ENCODE data around the gene CABLES2. TPM values are rescaled to one million over a fixed set of nuclear protein-coding genes. Genes with fewer than 3 reads are reported as not detected.
A peak's percentile ranks its signal among the peaks of the same experiment; 100 is the strongest.

CABLES2 gene
- total RNA-seq, 2 donors from 2014 or later: 20.6 to 25.3 TPM

DNA sequence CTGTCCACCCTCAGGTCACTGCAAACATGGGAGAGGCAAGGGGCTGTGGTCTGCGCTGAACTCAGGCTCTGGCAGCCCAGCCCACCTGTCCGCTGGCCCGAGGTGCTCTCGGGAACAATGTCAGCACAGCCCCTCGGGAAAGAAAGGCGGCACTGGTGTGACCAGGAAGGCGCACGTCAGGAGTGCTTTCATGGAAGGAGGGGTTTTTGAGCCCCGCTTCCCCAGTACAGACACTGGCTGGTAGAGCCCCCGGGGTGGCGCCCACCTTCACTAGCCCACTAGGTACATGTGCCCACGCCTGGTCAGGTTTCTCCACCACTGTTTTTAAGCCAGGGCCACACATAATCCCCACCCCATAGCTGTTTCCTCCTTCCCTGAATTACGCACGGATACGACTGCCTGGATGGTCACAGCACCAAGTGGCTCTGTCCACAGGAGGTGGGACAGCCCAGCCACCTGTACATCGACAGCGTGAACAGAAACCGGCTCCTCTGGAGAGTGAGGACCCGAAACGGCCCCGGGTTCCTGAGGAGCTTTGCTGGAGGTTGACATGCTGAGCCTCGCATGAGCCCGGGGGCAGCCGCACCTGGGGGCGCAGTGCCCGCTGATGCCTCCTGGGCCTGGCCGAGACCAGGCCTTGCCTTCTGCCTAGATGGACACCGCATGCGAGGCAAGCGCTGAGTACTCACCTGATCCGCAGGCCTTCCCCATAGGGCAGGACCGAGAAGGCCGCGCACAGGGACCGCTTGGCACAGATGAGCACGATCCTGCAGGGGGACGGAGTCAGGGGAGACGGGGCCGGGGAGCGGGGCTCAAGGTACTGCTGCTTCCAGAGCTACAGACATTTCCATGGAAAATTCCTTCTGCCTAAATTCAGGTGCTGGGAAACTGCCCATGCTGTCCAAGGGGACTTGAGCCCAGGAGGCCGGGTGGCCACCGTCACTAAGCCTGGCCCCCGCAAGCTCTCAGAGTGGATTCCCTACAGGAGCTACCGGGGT is 12.5 kb downstream of the CABLES2 start:
- ATAC-seq: no peak
- intact Hi-C loops (cut with DNase I): no loop called here
- DNase-seq: no peak

DNA sequence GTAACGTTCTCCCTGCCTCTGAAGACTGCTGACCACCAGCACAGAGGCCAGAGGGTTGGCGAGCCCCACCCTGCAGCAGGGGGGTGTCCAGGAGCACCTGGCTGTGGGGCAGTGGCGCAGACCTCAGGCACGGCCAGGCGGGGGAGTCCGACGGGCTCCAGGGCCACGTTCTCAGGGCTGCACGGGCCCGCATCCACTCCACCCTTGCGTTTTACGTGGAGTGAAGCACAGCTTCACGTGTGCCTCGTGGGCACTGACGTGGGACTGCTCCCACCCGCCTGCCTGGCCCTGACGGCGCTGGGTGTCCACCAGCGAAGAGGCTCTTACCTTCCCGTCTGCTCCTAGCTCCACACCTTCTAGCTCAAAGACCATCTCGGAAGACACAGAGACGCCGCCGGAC is 13.3 kb downstream of the CABLES2 start:
- intact Hi-C loops (cut with DNase I): no loop called here
- ATAC-seq (no peak), DNase-seq (no peak)

DNA sequence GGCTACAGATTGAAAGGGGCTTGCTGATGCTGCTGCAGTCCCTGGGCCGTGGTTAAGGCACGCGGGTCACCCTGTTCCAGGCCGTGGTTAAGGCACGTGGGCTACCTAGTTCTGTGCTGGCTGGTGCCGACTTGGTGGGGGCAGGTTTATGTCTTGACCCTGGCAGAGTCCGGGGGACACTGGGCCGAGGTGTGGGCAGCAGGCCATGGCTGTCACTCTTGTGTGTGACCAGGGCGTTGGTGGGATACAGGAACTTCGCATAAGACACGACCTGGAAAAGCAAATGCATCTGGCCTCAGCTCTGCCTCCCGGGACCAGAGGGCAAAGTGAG is 13.8 kb downstream of the CABLES2 start:
- DNase-seq: no peak
- no peak for ATAC-seq
- intact Hi-C loops (cut with DNase I): no loop called here

DNA sequence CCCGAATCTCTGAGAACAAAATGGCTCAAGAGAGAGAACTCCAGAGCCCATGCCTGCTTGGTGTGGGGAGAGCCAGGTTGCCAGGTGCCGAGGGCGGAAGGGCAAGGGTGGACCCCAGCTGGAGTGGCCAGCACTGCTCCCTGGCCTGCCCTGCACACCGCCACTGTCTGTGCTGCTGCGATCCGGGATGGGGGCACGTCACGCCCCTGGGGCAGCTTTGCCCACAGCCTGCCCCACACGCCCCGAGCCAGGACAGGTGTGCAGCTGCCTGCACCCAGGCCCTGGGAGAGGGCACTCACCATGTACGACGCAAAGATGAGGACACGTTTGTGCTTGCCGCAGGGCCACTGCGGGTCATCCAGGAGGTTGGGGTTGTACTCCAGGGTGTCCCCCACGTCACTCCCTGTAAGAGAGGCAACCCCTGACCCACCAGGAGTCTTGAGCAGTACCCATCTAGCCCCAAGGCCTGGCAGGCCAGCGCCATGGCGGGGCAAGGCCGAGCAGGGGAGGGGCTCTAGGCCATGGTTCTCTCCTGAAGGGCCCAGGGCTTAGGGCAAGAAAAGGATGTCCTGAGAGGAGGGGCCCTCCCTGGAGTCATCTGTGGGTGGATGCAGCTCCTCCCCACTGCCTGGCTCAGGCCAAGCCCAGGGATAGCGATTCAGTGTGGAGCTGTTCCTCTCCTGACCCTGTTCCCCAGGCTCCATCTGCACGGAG is 14.3 kb downstream of the CABLES2 start:
- DNase-seq: no peak
- intact Hi-C loops (cut with DNase I): no loop called here
- ATAC-seq: no peak

DNA sequence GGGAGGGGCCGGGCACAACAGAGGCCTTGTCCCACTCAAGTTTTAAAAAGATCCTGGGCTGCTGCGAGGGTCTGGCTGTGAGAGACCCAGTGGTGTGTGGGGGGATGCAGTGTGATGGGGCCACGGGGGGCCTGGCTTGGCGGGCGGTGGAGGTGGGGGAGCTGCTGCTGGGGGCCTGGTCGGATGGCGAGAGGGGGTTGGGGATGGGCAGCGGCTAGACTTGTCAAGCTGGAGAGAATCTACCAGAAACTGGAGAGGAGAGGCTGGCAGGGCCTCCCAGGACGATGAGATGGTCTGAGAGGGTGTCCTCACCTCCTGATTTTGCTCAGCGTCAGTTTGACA is 15.0 kb downstream of the CABLES2 start:
- ATAC-seq (no peak), DNase-seq (no peak)
- intact Hi-C loops (cut with DNase I): no loop called here

DNA sequence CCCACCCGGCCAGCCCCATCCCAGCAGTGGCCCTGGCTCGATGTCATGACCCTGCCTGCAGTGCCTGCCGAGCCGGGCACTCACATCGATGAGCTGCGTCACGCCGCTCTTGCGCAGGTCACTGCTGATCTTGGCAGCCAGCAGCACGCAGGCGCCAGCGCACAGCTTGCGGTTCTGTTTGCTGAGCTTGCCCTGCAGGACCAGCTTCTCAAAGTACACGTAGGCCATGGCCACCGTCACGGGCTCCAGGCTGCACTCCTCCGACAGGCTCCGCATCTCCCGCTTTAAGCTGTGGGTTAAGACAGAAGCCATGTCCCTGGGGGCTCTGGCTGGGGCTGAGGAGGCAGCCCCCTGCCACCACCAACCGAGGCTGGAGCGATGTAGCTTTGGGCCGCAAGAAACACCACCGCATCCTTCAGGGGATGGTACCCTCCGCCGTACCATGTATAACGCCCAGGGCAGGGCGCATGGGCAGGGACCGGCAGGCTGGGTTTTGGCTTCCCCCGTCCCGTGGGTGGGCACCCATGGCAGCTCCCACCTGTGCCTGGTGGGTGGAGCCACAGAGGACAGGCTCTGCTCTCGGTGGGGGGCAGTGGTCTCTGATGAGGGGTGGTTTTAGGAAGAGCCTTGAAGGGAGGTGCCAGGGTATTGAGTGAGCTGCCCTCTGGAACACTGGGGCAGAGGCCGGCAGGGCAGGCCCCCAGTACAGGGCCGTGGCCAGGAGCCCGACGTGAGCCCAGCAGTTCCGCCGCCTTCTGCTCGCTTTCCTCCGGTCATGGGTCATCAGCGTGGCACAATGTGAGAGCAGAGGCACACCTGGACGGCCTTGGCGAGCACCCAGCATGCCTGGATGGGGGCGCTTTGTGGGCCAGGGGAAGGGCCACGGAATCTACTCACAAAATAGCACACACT is 15.7 kb downstream of the CABLES2 start:
- DNase-seq (no peak), ATAC-seq (no peak)
- intact Hi-C loops (cut with DNase I): no loop called here

DNA sequence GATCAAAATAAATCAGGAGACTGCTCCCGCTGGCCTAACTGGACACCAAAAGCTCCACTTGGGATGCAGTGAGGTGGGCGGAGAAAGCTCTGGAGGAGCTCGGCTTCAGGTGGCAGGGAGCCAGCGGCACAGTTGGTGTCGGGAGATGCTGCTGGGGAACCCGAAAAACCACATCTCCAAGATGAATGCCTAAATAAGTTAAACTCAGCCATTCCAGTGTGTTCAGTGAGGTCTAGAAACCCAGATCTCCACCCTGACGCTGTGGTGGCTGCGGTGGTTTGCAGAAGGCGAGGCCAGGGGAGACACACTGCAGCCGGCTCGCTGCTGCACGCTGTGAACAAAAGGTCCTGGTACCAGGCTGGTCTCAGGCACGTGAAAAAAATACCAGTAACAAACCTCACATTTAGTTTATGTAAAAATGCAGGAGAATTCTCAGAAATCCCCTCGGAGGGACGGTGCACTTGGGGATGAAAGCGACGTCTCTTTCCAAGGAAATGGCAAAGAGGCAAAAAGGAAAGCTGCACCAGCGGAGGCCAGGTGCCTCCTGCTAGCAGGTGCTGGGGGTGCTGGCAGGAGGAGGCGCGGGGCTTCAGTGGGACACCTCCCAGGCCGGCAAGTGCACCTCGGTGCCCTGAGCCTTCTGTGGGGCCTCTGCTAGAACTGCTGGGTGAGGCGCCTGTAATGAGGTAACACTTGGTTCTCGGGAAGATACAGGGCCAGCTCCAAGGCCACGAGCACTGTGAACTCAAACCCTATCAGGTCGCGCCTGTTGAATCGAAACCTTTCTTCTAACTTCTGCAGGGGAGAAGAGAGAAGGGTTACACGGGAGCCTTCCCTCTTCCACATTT is 16.5 kb downstream of the CABLES2 start:
- ATAC-seq: no peak
- intact Hi-C loops (cut with DNase I): no loop called here

DNA sequence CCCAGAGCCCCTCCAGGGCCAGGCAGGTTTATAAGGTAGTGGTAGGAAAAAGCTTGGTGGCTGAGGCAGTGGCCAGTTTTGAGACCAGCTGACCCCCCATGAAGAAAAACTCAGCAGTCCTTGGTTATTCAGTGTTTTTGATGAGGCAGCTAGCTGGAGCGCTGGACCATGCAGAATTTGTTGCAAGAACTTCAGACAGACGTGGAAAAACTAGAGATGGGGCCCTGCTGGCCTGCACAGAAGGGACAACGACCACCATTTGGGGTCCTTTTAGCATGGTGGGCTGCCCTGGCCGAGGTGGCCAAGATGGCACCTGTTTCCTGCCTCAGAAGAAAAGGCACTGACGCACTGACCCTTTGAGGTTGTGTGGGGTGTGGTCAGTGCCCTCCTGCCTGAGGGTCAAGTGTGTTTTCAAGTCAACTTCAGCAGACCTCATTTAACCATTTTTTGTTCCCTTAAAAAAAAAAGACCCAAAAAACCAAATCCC is 17.4 kb downstream of the CABLES2 start:
- ATAC-seq (no peak), DNase-seq (no peak)
- intact Hi-C loops (cut with DNase I): no loop called here

More for the DNA sequence above, 16.5 kb downstream of the CABLES2 start:
- no peak for DNase-seq

DNA sequence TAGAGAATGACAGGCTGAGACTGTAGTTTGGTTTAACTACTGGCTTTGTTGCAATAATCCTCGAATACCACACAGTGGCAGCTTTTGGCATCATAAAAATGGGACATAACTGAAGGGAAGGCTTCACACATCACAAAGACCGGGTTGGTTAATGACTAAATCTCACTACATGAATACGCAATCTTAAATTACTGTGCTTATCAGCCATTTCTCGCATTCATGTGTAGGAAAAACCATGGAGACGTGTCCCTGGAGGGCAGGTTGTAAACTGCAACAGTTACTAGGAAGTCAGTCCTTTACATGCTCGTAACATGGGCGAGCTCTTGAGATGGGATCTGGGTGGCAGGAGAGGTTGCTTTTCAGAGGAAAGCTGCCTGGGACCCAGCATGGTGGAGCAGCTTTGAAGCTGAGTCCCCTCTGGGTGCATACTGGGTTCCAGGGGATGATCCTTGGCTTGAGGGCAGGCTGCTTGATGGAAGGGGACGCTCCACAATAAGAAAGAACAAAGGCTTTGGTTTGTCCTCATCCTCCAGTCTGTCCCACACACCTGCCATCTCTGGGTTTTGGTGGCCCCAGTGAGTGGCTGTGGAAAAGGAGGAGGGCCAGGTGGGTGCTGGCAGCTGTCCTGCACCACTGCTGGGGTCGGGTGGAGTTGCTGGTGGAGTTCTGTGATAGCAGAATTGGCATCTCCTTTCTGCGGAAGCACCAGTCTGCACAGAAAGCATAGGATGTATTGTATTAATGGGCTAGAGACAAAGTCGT is 18.1 kb downstream of the CABLES2 start:
- DNase-seq: no peak
- ATAC-seq: no peak
- intact Hi-C loops (cut with DNase I): no loop called here

DNA sequence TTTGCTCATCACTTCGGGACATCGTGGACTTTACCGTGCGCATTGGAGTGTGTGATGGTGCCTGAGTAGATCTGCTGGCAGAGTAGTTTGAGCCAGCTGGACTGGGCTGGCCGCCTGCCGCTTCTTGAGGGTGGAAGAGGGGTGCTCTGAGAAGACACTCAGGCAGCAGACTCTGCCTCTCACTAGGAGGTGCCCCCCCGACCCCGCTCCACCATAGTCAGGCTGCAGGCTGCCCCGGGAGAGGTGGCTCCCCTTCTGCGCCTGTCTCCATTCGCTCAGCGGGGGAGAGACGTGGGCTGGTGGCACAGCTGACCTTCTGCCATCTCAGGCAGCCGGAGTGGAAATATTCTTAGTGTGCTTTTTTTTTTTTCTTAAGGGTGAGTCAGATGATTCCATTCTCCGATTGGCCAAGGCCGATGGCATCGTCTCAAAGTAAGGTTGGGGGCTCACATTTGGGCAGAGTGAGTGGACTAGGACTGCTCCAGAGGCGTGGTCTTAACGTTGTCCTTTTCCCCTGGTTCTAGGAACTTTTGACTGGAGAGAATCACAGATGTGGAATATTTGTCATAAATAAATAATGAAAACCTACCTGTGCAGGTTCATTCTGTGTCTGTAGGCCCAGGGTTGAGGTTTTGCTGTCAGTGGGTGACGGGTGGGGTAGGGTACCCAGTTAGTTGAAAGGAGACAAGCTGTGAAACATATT is 19.0 kb downstream of the CABLES2 start:
- intact Hi-C loops (cut with DNase I): no loop called here
- DNase-seq (no peak), ATAC-seq (no peak)

DNA sequence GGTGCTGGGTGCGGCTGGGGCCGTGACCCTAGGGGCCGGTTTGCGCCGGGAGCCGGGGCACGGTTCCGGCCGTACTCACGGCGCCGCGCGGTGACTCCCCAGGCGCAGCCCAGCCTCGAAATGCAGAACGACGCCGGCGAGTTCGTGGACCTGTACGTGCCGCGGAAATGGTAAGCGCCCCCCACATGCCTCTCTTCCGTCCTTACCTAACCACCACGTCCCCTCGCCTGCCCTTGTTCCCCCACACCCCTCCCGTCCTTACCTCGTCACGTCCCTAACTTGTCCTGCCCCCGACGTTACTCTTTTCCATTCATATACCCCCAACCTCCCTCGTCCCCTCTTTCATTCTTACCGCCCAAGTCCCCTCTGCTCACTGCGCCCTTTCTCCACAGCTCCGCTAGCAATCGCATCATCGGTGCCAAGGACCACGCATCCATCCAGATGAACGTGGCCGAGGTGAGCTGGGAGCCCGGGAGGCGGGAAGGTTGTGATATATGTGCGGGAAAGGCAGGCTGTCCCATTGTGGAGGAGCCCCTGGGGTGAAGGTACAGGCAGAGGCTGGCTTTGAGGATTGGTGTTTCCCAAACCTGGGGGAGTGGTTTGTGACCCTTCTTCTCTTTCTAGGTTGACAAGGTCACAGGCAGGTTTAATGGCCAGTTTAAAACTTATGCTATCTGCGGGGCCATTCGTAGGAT is 19.7 kb downstream of the CABLES2 start:
- ATAC-seq (no peak), DNase-seq (no peak)
- intact Hi-C loops (cut with DNase I): no loop called here

DNA sequence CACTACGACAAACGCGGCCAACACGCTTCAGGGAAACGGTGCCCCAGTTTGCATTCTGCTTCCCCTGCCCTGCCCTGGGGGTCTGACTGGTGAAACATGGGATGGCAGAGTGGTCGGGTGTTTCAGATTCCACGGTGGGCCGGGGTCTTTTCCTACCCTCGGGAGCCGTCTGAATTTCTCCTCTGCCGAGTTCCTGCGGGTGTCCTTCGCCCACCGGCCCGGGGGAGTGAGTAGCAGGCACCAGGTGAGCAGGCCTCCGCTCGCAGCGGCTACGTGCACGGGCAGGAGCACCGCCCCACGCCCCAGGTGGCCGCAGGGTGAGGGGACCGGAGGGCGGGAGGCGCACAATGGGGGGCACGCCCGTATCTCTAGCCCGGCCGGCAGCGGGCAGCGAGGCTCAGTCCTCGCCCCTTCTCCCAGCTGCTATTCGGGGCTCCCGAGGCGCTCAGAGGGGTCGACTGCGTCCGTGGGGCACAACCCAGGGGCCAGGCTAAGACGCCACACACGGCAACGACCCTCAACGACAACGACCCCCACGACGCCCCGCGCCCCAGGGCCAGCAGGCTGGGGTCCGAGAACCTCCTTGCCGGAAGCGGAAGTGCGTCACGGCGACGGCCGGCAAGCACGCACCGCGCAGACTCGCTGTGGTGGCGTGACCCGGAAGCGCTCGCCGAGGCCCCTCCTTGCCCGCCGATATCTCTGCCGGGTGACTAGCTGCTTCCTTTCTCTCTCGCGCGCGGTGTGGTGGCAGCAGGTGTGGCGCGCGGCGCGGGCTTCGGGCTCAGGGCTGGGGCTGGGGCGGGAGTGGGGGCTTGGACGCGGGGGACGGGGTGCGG is 20.5 kb downstream of the CABLES2 start, which contains the start of gene RPS21:
Gene RPS21 (plus strand): TSS at position 721 of the 836 bp plus-strand sequence. CDS start 236 bp downstream, outside the sequence.
- ATAC-seq (peak; percentile 94 to 96), DNase-seq (peak; percentile 95)
- intact Hi-C loops (cut with DNase I): no loop called here

DNA sequence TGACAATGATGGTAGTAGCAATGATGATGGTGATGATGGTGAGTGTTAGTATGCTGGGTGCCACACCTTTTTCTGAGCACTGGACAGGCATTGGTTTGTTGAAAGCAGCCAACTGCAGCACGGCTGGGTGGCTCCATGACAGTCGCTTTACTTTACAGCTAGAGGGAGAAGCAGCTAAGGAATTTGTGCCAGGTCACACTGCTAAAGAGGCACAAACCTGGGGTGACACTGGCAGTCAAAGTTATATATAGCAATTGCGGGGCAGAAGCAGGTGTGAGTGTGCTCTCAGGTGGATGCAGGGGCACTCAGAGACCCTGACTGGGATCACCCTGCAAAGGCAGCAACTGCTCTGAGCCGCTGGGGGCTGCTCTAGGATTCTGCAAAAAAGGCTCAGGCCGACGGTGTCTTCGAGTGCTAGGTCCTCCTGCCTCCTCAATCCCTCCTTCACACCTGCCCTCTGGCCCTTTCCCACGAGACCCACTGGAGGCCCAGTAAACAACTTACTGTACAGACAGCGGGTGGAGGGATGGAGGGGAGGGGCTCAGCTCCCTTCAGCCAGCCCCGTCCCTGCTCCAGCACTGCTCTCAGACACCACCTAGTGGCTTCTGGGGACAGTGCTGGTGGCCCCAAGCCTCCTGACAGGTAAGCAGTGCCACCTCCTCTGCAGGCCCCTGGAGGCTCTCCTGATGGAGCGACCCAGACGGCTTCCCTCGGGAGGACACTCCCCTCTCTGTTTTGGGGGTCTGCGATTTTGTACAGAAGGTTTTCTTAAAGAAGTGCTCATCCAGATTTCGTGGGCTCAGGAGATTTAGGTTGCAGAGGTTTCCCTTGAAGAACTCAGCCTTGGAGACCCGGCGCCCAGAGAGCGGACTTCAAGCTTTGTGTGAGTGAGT is 24.5 kb downstream of the CABLES2 start:
- intact Hi-C loops (cut with DNase I): loop anchor here (2.0 to 5.0 kb wide), 2 partner anchors 80 kb away; partner anchors contain the start of gene ADRM1 (in 2 of the 2)
- peak; percentile 75 for DNase-seq
- peak; percentile 57 to 62 for ATAC-seq

DNA sequence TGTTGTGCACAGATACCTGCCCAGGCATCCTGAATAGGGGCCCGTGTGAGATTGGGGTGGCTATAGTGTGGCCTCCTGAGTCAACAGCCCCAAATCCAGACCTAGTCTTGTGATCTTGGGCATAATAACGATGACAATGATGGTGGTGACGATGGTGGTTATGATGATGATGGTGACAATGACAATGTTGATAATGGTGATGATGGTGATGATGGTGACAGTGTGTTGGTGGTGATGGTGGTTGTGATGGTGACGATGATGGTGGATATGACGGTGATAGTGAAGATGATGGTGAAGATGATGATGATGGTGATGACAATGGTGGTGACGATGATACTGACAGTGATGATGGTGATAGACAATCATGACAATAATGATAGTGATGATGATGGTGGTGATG is 25.2 kb downstream of the CABLES2 start:
- ATAC-seq (no peak), DNase-seq (no peak)
- intact Hi-C loops (cut with DNase I): loop anchor here (2.0 to 5.0 kb wide), 2 partner anchors 79 to 80 kb away; partner anchors contain the start of gene ADRM1 (in 2 of the 2)

Measured in left cardiac atrium (tissue), 4 donors.